SW 1271 (cell line): ENCODE data around the gene ARL15.

Source experiments
- DNase-seq, 2 experiments: peaks; one replicate each; lab custom pipeline; 2025; lab: John Stamatoyannopoulos, UW

ARL15 gene

GRCh38 chr5:54207566-54207965 is 102.8 kb downstream of the ARL15 start:
- no peak for DNase-seq

GRCh38 chr5:54206580-54207229 is 103.7 kb downstream of the ARL15 start:
- DNase-seq: no peak

DNA sequence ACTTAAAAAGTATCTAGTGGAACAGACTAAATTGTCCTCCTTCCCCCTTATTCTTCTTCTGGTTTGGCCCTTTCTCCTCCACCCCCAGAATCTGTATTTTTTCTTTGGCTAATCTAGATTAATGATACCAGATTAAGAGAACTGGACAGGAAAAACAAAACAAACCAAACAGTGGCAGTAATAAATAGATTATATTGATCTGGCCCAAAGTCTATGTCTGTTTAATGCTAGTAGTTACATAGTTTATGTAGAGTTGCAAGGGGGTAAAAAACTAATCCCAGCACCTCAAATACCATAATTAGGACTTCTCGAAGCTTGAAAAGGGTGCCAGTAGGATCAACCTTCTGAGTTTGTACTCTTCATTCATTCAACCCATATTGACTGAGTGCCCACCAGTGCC is 104.5 kb downstream of the ARL15 start:
- no peak for DNase-seq

GRCh38 chr5:54205453-54205852 is 104.9 kb downstream of the ARL15 start:
- DNase-seq: no peak

DNA sequence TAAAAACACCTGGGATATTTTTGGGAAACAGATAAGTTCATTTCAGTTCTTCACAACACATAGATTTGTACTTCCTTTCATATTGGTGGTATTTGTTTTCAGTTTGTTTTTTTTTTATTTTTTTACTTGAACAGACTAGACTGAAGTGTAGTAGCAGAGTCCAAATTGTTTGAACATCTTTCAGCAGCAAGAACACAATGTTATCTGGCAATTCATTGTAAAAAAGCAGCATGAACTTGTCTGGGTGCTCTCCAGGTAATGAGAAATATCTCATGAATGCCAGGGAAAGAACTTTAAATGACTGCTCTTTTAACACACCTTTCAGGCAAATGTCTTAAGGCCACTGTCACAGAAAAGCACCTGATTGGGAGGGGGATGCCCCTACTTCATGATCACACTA is 113.4 kb downstream of the ARL15 start:
- DNase-seq: no peak

- no peak for DNase-seq
Measured at GRCh38 chr5:54195701-54196100, 114.7 kb downstream of the ARL15 start.

DNA sequence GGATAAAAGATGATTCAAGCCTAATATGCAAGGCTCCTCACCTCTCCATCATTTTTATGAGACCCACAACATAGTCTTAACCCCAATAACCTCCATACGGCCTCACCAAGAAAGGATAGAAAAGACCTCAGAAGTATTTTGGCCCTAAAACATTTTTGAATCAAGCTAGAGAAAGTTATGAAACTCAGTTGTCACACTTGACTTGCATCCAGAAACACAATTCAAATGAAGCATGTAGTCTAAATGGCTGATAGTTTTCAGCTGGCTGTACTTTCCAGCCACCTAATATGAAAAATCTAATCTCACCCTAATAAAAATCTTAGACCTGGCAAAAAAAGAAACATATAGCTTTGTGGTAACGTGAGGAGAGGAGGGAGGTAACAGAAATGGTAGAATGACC is 116.1 kb downstream of the ARL15 start:
- DNase-seq: no peak

DNA sequence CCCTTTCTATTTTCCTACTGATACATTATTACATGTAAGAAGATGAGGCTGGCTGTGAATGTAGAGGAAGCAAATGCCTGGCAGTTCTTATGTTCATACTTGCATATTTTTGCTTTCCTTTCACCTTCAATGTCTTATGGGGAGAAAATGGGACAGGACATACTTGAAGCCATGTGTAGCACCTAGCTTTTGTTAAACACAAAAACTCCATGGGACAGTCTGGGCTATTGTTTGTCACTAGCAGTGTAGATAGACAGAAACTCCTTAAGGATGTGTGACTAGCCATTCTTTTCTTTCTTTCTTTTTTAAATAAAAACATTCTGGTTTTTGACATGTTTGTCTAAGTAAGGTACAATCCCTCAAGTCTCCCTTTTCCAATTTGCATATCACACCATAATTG is 122.7 kb downstream of the ARL15 start:
- no peak for DNase-seq

DNA sequence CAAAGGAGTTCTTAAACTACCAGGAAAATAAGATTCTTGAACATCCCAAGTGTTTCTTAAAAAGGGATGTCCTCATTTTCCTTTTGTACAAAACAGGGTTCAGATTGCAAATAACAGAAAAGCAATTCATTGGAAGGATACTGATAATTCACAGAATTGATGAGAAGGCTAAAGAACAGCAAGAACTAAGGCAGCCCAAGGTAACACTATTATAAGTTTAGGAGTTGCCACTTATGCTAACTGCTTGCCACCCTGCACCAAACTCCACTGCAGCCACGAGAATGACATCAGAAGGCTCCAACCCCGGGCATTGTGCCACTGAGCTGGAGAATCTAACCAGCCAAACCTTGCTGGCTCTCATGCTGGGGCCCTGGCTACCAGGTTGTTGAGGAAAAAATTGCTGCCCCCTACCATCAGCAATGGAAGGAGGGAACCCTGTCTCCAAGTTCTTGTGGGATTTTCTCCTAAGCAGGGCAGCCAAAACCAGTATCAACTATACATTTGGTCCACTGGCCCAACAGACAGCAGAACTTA is 123.4 kb downstream of the ARL15 start:
- no peak for DNase-seq

DNA sequence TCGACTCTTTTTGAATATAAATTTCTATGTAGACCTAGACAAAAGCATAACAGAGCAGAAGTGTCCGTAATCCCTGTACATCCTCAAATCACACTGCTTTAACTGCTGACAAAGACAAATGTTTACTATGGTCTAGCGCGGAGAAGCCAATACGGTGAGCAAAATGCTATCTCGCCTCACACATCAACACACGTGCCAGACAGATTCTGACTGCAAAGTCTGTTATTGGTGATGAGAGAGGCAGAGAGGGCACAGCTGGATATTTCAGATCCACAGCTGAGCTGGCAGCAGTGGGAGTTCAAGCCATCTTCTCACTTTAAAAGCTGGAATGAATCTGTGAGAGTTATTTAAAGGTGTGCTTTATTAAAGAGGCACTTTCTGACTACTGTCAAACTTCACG is 124.3 kb downstream of the ARL15 start:
- no peak for DNase-seq

DNA sequence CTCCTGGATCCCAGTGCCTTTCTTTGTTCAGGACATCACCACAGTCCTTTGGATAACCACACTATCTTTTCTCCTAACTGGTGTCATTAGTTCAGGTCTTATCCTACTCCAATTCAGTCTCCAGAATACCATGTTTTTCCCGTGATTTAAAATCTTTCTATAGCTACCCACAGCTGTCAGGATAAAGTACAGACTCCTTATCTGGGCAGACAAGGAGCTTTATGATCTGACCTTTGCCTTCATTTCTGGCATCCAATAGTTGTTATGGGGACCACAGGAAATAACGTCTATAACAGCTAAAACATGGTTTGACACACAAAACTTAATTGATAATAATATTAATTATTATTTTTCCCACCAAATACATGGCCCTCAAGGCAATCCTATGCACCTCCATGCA is 125.6 kb downstream of the ARL15 start:
- no peak for DNase-seq

- no peak for DNase-seq
Measured at GRCh38 chr5:54180630-54181031, 129.7 kb downstream of the ARL15 start.

GRCh38 chr5:54178991-54179390 is 131.4 kb downstream of the ARL15 start:
- DNase-seq: no peak

- DNase-seq: no peak
Measured at GRCh38 chr5:54178207-54178606, 132.2 kb downstream of the ARL15 start.

DNA sequence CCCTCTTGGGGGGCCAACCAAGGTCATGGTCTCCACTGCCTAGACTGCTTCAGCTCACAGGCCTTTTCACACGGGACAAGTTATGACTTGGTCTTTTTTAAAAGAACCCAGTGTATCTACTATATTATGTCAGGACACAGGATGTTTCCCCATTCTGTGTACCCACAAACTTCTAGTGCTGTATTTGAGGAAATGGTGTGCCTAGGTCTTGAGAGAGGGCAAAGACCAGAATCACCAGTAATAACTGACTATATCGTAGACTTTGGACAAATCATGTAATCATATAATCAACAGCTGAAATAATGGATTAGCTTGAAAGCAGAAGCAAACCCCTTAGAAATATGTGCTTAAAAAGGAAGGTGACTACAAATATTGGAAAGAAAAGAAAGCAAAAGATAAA is 133.3 kb downstream of the ARL15 start:
- DNase-seq: no peak

DNA sequence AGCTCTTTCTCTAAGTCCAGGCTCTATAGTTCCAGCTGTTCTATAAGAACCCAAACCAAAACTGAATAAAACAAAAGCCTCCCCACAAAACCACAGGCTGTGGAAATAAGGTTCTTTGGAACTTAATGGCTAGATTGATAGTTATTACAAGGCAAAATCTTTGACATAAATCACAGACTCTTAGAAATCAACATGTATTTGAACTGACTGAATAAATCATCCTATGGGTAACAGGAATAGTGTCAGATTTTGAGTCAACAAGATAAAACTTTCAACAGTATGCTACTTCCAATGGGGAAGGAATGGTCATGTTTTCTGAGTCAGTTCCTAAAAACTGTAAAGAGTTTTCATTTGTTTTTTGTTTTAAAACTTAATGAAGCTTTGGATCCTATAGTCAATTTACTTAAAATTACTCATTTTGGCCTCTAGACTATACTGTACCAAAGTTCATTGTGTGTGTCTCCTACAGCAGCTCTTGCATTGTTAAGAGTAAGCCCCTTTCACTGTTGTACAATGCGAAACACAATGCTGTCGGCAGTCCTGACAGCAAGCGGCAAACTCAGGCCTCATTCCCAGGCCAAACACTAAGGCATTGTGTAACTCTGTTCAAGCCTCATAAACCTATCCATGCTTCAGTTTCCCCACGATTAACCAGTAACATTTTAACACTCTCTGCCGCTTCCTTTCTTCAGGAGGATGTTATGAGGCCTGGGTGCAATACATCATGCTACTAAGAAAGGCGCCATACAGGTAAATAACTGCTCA is 134.1 kb downstream of the ARL15 start:
- DNase-seq: no peak

DNA sequence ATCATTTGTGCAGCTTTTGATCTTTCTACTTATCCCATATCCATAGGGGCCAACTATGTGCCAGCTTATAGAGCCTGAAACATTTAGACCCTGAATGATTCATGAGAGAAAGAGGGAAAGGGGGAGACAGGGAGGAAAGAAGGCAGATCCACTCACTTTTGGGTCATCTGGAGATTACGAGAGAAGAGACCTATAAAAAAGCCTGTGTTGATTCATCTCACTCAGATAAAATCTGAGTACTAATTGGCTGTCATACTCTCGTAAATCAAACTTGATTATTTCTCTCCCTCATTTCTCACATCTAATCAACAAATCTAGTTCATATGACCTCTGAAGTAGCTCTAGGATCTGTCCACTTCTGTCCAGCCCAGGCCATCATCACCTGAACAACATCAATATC is 137.1 kb downstream of the ARL15 start:
- DNase-seq: no peak

- no peak for DNase-seq
Measured at GRCh38 chr5:54171645-54172384, 138.6 kb downstream of the ARL15 start.

DNA sequence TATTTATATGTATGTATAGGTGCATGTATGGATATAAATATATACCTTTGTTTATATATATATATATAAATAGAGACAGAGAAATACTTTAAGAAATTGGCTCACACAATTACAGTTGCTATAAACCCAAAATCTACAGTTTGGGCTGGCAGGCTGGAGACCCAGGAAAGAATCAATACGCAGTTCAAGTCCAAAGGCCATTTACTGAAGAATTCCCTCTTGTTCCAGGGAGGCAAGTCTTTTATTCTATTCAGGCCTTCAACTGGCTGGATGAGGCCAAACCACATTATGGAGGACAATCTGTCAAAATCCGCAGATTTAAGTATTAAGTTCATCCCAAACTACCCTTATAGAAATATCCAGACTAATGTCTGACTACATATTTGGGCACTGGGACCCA is 144.7 kb downstream of the ARL15 start:
- no peak for DNase-seq

GRCh38 chr5:54162184-54162583 is 148.2 kb downstream of the ARL15 start:
- DNase-seq: no peak

DNA sequence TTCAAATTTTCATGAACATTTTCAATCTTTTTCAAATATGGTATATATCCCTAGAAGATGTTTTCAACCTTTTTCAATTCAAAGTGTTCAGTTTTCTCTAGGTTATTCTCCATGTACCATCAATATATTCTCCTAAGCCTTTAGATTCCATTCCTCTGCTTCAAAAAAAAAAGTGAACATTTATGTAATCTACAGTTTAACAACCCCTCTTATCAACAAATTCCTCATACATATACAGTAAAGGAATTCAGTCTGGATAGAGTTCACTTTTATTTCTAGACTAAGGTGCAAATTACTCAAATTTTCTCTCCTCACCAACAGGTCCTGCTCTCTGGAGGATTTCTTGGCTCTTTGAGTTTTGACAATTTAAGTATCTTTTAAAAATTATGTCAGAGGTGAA is 150.0 kb downstream of the ARL15 start:
- DNase-seq: no peak

GRCh38 chr5:54159893-54160195 is 150.5 kb downstream of the ARL15 start:
- no peak for DNase-seq
